HepG2 (cell line): Measurements from ENCODE around the gene NPAS2. TPM values are rescaled to one million over a fixed set of nuclear protein-coding genes. Genes with fewer than 3 reads are reported as not detected.

Experiments used
- LCORL ChIP-seq, 2 experiments: fragments of 450-650 bp in 1 of 2; sonication (generic) in 1 of 2; formaldehyde crosslinking in 1 of 2; IDR thresholded peaks; 2 replicates each; pipeline versions ENCODE4 v1.5.0 to v1.6.1; 2017 to 2020; ENCODE audit warnings: antibody characterized with exemption in 1 of 2, missing genetic modification reagents in 1 of 2
- SALL2 ChIP-seq: sonication (generic); formaldehyde crosslinking; IDR thresholded peaks from 2 replicates; pipeline ENCODE4 v1.8.1; 2023; ENCODE audit warnings: mild to moderate bottlenecking, missing genetic modification reagents, inconsistent platforms
- SIX1 ChIP-seq: sonication (generic); formaldehyde crosslinking; IDR thresholded peaks from 2 replicates; pipeline ENCODE4 v1.4.0; 2020; ENCODE audit warnings: missing genetic modification reagents, borderline replicate concordance
- TCF12 ChIP-seq, 2 experiments: fragments of 450-650 bp in 1 of 2; sonication (generic) in 1 of 2; formaldehyde crosslinking in 1 of 2; IDR thresholded peaks; 2 replicates each; pipeline versions ENCODE4 v1.6.1 to v1.8.0; 2017 to 2022; ENCODE audit warnings: antibody characterized with exemption in 1 of 2, mild to moderate bottlenecking in 1 of 2, missing genetic modification reagents in 1 of 2, moderate library complexity in 1 of 2
- THAP11 ChIP-seq: IDR thresholded peaks from 2 replicates; pipeline ENCODE4 v1.6.1; 2016; ENCODE audit warnings: missing biosample characterization, missing genetic modification reagents
- ZBTB21 ChIP-seq: sonication (generic); formaldehyde crosslinking; IDR thresholded peaks from 2 replicates; pipeline ENCODE4 v1.4.0; 2020; ENCODE audit warnings: missing genetic modification reagents
- ZBTB46 ChIP-seq: sonication (generic); formaldehyde crosslinking; IDR thresholded peaks from 2 replicates; pipeline ENCODE4 v1.4.0; 2020; ENCODE audit warnings: mild to moderate bottlenecking, missing genetic modification reagents, borderline replicate concordance
- ZNF143 ChIP-seq: sonication (generic); formaldehyde crosslinking; IDR thresholded peaks from 2 replicates; pipeline ENCODE4 v1.4.0; 2020; ENCODE audit warnings: missing genetic modification reagents
- ZNF225 ChIP-seq: sonication (generic); formaldehyde crosslinking; IDR thresholded peaks from 2 replicates; pipeline ENCODE4 v1.4.0; 2020; ENCODE audit warnings: mild to moderate bottlenecking, missing genetic modification reagents
- ZNF382 ChIP-seq: sonication (generic); formaldehyde crosslinking; IDR thresholded peaks from 2 replicates; pipeline ENCODE4 v1.5.0; 2020; ENCODE audit warnings: missing genetic modification reagents, mild to moderate bottlenecking, borderline replicate concordance
- ZNF710 ChIP-seq: sonication (generic); formaldehyde crosslinking; IDR thresholded peaks from 2 replicates; pipeline ENCODE4 v1.5.0; 2020; ENCODE audit warnings: mild to moderate bottlenecking, missing genetic modification reagents, borderline replicate concordance
- ZNF746 ChIP-seq: sonication (generic); formaldehyde crosslinking; IDR thresholded peaks from 2 replicates; pipeline ENCODE4 v1.8.0; 2022; ENCODE audit warnings: mild to moderate bottlenecking, missing genetic modification reagents
- polyA plus RNA-seq, 8 experiments: library from polyadenylated mRNA; depleted of rRNA in 3 of 8; stranded (reverse) in 7 of 8; unstranded in 1 of 8; fragments of >200 nt; fragmentation: Illumina TruSeq in 4 of 8; extraction: Trizol in 4 of 8; gene quantifications; 2 replicates each; pipeline versions ENCODE4 v1.2.1 to v1.2.3, GENCODE V29; 2011 to 2016; ENCODE audit warnings: low read depth in 4 of 8, missing spikeins in 1 of 8, mixed read lengths in 1 of 8; ENCODE audit not compliant: insufficient read depth in 1 of 8
- total RNA-seq, 5 experiments: library from RNA; depleted of rRNA; stranded (reverse); fragments of >200 nt; fragmentation: Illumina TruSeq; extraction: Trizol; gene quantifications; 2 replicates each; pipeline ENCODE4 v1.2.3, GENCODE V29; 2016; ENCODE audit warnings: low read depth in 1 of 5
- TF ChIP-seq, protein P1 (sequence below): sonication (generic); formaldehyde crosslinking; IDR thresholded peaks from 2 replicates; pipeline ENCODE4 v1.8.0; 2022; ENCODE audit warnings: missing genetic modification reagents, low read depth, mild to moderate bottlenecking, borderline replicate concordance
- TF ChIP-seq, protein P2 (sequence below): sonication (generic); formaldehyde crosslinking; IDR thresholded peaks from 2 replicates; pipeline ENCODE4 v1.4.0; 2020; ENCODE audit warnings: missing genetic modification reagents
- TF ChIP-seq, protein P3 (sequence below): sonication (generic); formaldehyde crosslinking; IDR thresholded peaks from 2 replicates; pipeline ENCODE4 v1.4.0; 2020; ENCODE audit warnings: mild to moderate bottlenecking, missing genetic modification reagents

NPAS2 gene
- total and polyA plus RNA-seq, 2 of the 13 experiments (the other 11 are each of a cell fraction or from before 2014, with no cell fraction given) = 14.8 to 37.5 TPM

DNA sequence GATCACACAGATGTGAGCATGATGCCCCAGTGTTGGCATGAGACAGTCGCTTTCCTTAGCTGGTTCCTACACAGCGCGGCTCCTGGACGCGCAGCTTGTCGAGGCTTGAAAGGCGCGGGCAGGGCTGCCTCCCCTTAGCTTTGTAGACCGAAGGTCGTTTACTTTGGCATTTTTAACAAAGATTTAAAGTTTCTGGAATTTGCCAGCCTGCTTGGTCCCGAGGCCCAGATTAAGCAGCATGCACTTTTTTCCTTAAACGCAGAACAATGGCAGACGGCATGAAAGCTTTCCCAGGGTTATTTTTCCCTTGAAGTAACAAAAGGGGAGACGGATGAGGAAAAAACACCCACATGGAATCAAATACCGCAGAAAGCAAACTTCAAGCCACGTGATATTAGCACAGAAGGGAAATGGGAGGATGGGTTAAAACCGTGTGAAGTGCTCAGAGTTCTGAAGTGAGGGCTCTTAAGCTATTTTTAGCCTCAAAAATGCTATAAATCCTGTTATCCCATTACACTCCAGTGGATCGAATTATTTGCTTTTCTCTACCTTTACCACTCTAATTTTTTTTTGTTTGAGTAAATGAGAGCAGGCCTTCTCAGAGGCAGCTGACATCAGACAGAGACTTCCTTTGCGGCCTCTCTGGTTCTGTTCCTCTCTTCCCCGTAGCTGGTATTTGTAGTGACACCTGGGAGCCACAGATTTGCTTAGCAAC lies 55.7 kb downstream of the NPAS2 start (continued):
- no peak for TF ChIP-seq TCF12 (IDR thresholded peaks at IDR 0.05)
- no peak for TF ChIP-seq TCF12 (CRISPR knock-in tag; IDR thresholded peaks at IDR 0.05)
- no peak for TF ChIP-seq ZNF225
- no peak for TF ChIP-seq SALL2 (CRISPR knock-in tag)
- TF ChIP-seq SIX1 (CRISPR knock-in tag) = peak; percentile 64; the same call in 1 of the 2 replicates
- TF ChIP-seq THAP11 (CRISPR knock-in tag) = no peak
- no peak for TF ChIP-seq ZNF382
- TF ChIP-seq, protein P1, sequence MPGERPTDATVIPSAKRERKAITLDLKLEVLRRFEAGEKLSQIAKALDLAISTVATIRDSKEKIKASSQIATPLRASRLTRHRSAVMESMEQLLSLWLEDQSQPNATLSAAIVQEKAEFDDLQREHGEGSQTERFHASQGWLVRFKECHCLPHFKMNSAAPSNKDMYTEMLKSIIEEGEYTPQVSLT (CRISPR knock-in tag) = no peak
- TF ChIP-seq ZNF143 = no peak
- TF ChIP-seq ZNF710 = no peak; the same call in 1 of the 2 replicates
- TF ChIP-seq ZBTB21 (CRISPR knock-in tag) = no peak
- TF ChIP-seq, protein P2, sequence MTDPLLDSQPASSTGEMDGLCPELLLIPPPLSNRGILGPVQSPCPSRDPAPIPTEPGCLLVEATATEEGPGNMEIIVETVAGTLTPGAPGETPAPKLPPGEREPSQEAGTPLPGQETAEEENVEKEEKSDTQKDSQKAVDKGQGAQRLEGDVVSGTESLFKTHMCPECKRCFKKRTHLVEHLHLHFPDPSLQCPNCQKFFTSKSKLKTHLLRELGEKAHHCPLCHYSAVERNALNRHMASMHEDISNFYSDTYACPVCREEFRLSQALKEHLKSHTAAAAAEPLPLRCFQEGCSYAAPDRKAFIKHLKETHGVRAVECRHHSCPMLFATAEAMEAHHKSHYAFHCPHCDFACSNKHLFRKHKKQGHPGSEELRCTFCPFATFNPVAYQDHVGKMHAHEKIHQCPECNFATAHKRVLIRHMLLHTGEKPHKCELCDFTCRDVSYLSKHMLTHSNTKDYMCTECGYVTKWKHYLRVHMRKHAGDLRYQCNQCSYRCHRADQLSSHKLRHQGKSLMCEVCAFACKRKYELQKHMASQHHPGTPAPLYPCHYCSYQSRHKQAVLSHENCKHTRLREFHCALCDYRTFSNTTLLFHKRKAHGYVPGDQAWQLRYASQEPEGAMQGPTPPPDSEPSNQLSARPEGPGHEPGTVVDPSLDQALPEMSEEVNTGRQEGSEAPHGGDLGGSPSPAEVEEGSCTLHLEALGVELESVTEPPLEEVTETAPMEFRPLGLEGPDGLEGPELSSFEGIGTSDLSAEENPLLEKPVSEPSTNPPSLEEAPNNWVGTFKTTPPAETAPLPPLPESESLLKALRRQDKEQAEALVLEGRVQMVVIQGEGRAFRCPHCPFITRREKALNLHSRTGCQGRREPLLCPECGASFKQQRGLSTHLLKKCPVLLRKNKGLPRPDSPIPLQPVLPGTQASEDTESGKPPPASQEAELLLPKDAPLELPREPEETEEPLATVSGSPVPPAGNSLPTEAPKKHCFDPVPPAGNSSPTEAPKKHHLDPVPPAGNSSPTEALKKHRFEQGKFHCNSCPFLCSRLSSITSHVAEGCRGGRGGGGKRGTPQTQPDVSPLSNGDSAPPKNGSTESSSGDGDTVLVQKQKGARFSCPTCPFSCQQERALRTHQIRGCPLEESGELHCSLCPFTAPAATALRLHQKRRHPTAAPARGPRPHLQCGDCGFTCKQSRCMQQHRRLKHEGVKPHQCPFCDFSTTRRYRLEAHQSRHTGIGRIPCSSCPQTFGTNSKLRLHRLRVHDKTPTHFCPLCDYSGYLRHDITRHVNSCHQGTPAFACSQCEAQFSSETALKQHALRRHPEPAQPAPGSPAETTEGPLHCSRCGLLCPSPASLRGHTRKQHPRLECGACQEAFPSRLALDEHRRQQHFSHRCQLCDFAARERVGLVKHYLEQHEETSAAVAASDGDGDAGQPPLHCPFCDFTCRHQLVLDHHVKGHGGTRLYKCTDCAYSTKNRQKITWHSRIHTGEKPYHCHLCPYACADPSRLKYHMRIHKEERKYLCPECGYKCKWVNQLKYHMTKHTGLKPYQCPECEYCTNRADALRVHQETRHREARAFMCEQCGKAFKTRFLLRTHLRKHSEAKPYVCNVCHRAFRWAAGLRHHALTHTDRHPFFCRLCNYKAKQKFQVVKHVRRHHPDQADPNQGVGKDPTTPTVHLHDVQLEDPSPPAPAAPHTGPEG (CRISPR knock-in tag) = no peak
- 0 out of 2 replicates have a peak, but pooled peaks have one; percentile 16 for TF ChIP-seq ZNF746
- no peak for TF ChIP-seq LCORL (IDR thresholded peaks at IDR 0.05)
- peak; percentile 58; the same call in 1 of the 2 replicates for TF ChIP-seq LCORL (CRISPR knock-in tag; IDR thresholded peaks at IDR 0.05)
- TF ChIP-seq, protein P3, sequence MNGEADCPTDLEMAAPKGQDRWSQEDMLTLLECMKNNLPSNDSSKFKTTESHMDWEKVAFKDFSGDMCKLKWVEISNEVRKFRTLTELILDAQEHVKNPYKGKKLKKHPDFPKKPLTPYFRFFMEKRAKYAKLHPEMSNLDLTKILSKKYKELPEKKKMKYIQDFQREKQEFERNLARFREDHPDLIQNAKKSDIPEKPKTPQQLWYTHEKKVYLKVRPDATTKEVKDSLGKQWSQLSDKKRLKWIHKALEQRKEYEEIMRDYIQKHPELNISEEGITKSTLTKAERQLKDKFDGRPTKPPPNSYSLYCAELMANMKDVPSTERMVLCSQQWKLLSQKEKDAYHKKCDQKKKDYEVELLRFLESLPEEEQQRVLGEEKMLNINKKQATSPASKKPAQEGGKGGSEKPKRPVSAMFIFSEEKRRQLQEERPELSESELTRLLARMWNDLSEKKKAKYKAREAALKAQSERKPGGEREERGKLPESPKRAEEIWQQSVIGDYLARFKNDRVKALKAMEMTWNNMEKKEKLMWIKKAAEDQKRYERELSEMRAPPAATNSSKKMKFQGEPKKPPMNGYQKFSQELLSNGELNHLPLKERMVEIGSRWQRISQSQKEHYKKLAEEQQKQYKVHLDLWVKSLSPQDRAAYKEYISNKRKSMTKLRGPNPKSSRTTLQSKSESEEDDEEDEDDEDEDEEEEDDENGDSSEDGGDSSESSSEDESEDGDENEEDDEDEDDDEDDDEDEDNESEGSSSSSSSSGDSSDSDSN = no peak; the same call in 1 of the 2 replicates
- TF ChIP-seq ZBTB46 = no peak
